HG03565 (cell line): ENCODE results near the gene HS6ST3.

Experiments
- ATAC-seq: cut with Tn5 transposase; IDR thresholded peaks from one replicate; pipeline ENCODE4 v1.9.1; 2021; ENCODE audit warnings: mild to moderate bottlenecking, moderate library complexity; ENCODE audit not compliant: unreplicated experiment

HS6ST3 gene

GRCh38 chr13:96696389-96696900 is 606.5 kb downstream of the HS6ST3 start:
- no peak for ATAC-seq

GRCh38 chr13:96700657-96701056 is 610.8 kb downstream of the HS6ST3 start:
- no peak for ATAC-seq

GRCh38 chr13:96707146-96707545 is 617.2 kb downstream of the HS6ST3 start:
- ATAC-seq = no peak

- no peak for ATAC-seq
Measured at GRCh38 chr13:96710166-96710862, 620.4 kb downstream of the HS6ST3 start.

- ATAC-seq = no peak
Measured at GRCh38 chr13:96720446-96720845, 630.5 kb downstream of the HS6ST3 start.

- ATAC-seq = no peak
Measured at GRCh38 chr13:96726651-96727050, 636.7 kb downstream of the HS6ST3 start.

- ATAC-seq = no peak
Measured at GRCh38 chr13:96728463-96728862, 638.6 kb downstream of the HS6ST3 start.

GRCh38 chr13:96730676-96731075 is 640.8 kb downstream of the HS6ST3 start:
- no peak for ATAC-seq

GRCh38 chr13:96734499-96734898 is 644.6 kb downstream of the HS6ST3 start:
- ATAC-seq = no peak

GRCh38 chr13:96741779-96742178 is 651.9 kb downstream of the HS6ST3 start:
- ATAC-seq = no peak

- ATAC-seq = no peak
Measured at GRCh38 chr13:96743296-96744089, 653.6 kb downstream of the HS6ST3 start.

- ATAC-seq = no peak
Measured at GRCh38 chr13:96744367-96745331, 654.7 kb downstream of the HS6ST3 start.

GRCh38 chr13:96746886-96747285 is 657.0 kb downstream of the HS6ST3 start:
- ATAC-seq = no peak

GRCh38 chr13:96749825-96750224 is 659.9 kb downstream of the HS6ST3 start:
- no peak for ATAC-seq

GRCh38 chr13:96751089-96751488 is 661.2 kb downstream of the HS6ST3 start:
- ATAC-seq = no peak

- no peak for ATAC-seq
Measured at GRCh38 chr13:96762876-96763275, 673.0 kb downstream of the HS6ST3 start.

GRCh38 chr13:96766306-96766705 is 676.4 kb downstream of the HS6ST3 start:
- no peak for ATAC-seq

GRCh38 chr13:96768524-96768923 is 678.6 kb downstream of the HS6ST3 start:
- no peak for ATAC-seq

- no peak for ATAC-seq
Measured at GRCh38 chr13:96769874-96770273, 680.0 kb downstream of the HS6ST3 start.

GRCh38 chr13:96771486-96772367 is 681.8 kb downstream of the HS6ST3 start:
- ATAC-seq = peak; percentile 94
